H4 (cell line): ENCODE data around the gene CD274. TPM values are rescaled to one million over a fixed set of nuclear protein-coding genes. Genes with fewer than 3 reads are reported as not detected.

ENCODE experiments used
- DNase-seq: peaks from one replicate; pipeline ENCODE4 v3.0.0-alpha.2; 2015; ENCODE audit warnings: low spot score
- total RNA-seq: library from RNA; depleted of rRNA; stranded (reverse); fragments of >200 nt; shearing (Covaris generic); gene quantifications from 2 replicates; pipeline ENCODE4 v1.2.3, GENCODE V29; 2014

Gene CD274
- total RNA-seq, 1 experiment from 2014 or later: 0.95 TPM

GRCh38 chr9:5499889-5500398, 49.6 kb downstream of the CD274 start:
- DNase-seq: peak; percentile 21

GRCh38 chr9:5500441-5501235, 50.3 kb downstream of the CD274 start:
- DNase-seq: peak; percentile 17

GRCh38 chr9:5502553-5502952, 52.2 kb downstream of the CD274 start:
- DNase-seq: no peak

GRCh38 chr9:5509573-5509972, 59.2 kb downstream of the CD274 start:
- peak; percentile 69 for DNase-seq

- peak; percentile 30 for DNase-seq
Observed at GRCh38 chr9:5510360-5510931, 60.1 kb downstream of the CD274 start, which contains the start of gene PDCD1LG2. PDCD1LG2 (plus strand) TSS chr9:5510531; CDS start chr9:5522547, 12,016 bp downstream.

- DNase-seq: no peak
Observed at GRCh38 chr9:5510989-5511388, 60.6 kb downstream of the CD274 start.

- no peak for DNase-seq
Observed at GRCh38 chr9:5511476-5511875, 61.1 kb downstream of the CD274 start.

GRCh38 chr9:5511935-5512580, 61.7 kb downstream of the CD274 start:
- DNase-seq: no peak

GRCh38 chr9:5512658-5513452, 62.5 kb downstream of the CD274 start:
- no peak for DNase-seq

GRCh38 chr9:5513966-5514616, 63.7 kb downstream of the CD274 start:
- no peak for DNase-seq

- no peak for DNase-seq
Observed at GRCh38 chr9:5514617-5515260, 64.4 kb downstream of the CD274 start.

GRCh38 chr9:5515261-5515650, 64.9 kb downstream of the CD274 start:
- no peak for DNase-seq

- no peak for DNase-seq
Observed at GRCh38 chr9:5516453-5517220, 66.3 kb downstream of the CD274 start.

- no peak for DNase-seq
Observed at GRCh38 chr9:5518171-5518936, 68.0 kb downstream of the CD274 start.

- no peak for DNase-seq
Observed at GRCh38 chr9:5518937-5519319, 68.6 kb downstream of the CD274 start.
